ENCODE results near the gene RGL4. TPM values are rescaled to one million over a fixed set of nuclear protein-coding genes. Genes with fewer than 3 reads are reported as not detected.

The RGL4 gene
- total and polyA plus RNA-seq, 2 donors (not counting 1 experiment from before 2014, with no cell fraction given), result 0.81 to 2.7 TPM

- Histone ChIP-seq H3K4me2 (replicated peaks; ENCODE audit: low read depth, low read length, poor library complexity, severe bottlenecking) (no peak overlapping the region), H3K9ac (ENCODE audit: low read length) (no peak overlapping the region), H3K27ac (ENCODE audit: low read length in 2 of 2) (no peak overlapping the region), H3K4me1 (ENCODE audit: control insufficient read depth in 2 of 2, insufficient read depth in 2 of 2, low read length in 2 of 2) (no peaks in the 10 kb centered on the region), H3K4me3 (ENCODE audit: control extremely low read depth in 1 of 5, extremely low read depth in 1 of 5, insufficient read depth in 1 of 5, low read depth in 2 of 5, low read length in 4 of 5) (no peak overlapping the region), H4K20me1 (ENCODE audit: control insufficient read depth, insufficient read depth, low read length, poor library complexity, severe bottlenecking) (no peaks in the 10 kb centered on the region), H3K36me3 (replicated peaks in 1 of 2; ENCODE audit: control extremely low read depth in 1 of 2, control insufficient read depth in 1 of 2, extremely low read depth in 1 of 2, insufficient read depth in 2 of 2, low read length in 1 of 2) (peaks cover 0 to 15% of the 10 kb centered on the region in 2 experiments), H3K27me3 (replicated peaks in 1 of 4; ENCODE audit: control extremely low read depth in 1 of 4, control insufficient read depth in 3 of 4, insufficient read depth in 4 of 4, low read length in 3 of 4) (no peaks in the 10 kb centered on the region), H3K79me2 (ENCODE audit: control insufficient read depth, insufficient read depth, low read length) (no peaks in the 10 kb centered on the region), H2AFZ (ENCODE audit: insufficient read depth, low read depth, low read length, poor library complexity, severe bottlenecking) (no peak overlapping the region), H3K9me3 (ENCODE audit: control extremely low read depth in 1 of 3, control insufficient read depth in 2 of 3, insufficient read depth in 1 of 3, low read length in 2 of 3) (no peaks in the 10 kb centered on the region)
- ChIA-PET POLR2A (no interaction called here), CTCF (no interaction called here)
- no peaks in the 10 kb centered on the region for H3K9me3 Mint-ChIP-seq (ENCODE audit: insufficient read depth)
- 96% methylated on average over 10 of the region's 10 CpGs for WGBS (ENCODE audit: insufficient coverage)
- DNase-seq (no peak), ATAC-seq (ENCODE audit: low read depth) (no peak)
- H3K4me1 Mint-ChIP-seq, result peaks cover 2% of the 10 kb centered on the region
- intact Hi-C loops (cut with micrococcal nuclease), result no loop called here
- no peak for TF ChIP-seq EZH2 (IDR thresholded peaks at IDR 0.05; ENCODE audit: borderline replicate concordance, insufficient read depth, low read depth, low read length, poor library complexity, severe bottlenecking)
- TF ChIP-seq, protein P1, sequence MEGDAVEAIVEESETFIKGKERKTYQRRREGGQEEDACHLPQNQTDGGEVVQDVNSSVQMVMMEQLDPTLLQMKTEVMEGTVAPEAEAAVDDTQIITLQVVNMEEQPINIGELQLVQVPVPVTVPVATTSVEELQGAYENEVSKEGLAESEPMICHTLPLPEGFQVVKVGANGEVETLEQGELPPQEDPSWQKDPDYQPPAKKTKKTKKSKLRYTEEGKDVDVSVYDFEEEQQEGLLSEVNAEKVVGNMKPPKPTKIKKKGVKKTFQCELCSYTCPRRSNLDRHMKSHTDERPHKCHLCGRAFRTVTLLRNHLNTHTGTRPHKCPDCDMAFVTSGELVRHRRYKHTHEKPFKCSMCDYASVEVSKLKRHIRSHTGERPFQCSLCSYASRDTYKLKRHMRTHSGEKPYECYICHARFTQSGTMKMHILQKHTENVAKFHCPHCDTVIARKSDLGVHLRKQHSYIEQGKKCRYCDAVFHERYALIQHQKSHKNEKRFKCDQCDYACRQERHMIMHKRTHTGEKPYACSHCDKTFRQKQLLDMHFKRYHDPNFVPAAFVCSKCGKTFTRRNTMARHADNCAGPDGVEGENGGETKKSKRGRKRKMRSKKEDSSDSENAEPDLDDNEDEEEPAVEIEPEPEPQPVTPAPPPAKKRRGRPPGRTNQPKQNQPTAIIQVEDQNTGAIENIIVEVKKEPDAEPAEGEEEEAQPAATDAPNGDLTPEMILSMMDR (IDR thresholded peaks at IDR 0.05), result no peak
- H3K27me3 Mint-ChIP-seq, result no peaks in the 10 kb centered on the region
- no peak overlapping the region for H3K4me3 Mint-ChIP-seq
- no peak overlapping the region for H3K27ac Mint-ChIP-seq
These were observed 2.7 kb upstream of the RGL4 start for GRCh38 chr22:23688121-23688520.

- H3K79me2 ChIP-seq (ENCODE audit: control insufficient read depth, insufficient read depth, low read length), result no peaks in the 10 kb centered on the region
- no peaks in the 10 kb centered on the region for H3K27me3 ChIP-seq (replicated peaks in 1 of 4; ENCODE audit: control extremely low read depth in 1 of 4, control insufficient read depth in 3 of 4, insufficient read depth in 4 of 4, low read length in 3 of 4)
- H2AFZ ChIP-seq (ENCODE audit: insufficient read depth, low read depth, low read length, poor library complexity, severe bottlenecking), result no peak overlapping the region
- no peak overlapping the region for H3K4me3 ChIP-seq (ENCODE audit: control extremely low read depth in 1 of 5, extremely low read depth in 1 of 5, insufficient read depth in 1 of 5, low read depth in 2 of 5, low read length in 4 of 5)
- no peak overlapping the region for H3K9ac ChIP-seq (ENCODE audit: low read length)
- no peaks in the 10 kb centered on the region for H3K9me3 ChIP-seq (ENCODE audit: control extremely low read depth in 1 of 3, control insufficient read depth in 2 of 3, insufficient read depth in 1 of 3, low read length in 2 of 3)
- Mint-ChIP-seq H3K27ac (no peak overlapping the region), H3K4me1 (peaks cover 2% of the 10 kb centered on the region), H3K4me3 (no peak overlapping the region), H3K27me3 (no peaks in the 10 kb centered on the region), H3K9me3 (ENCODE audit: insufficient read depth) (no peaks in the 10 kb centered on the region)
- no peak for DNase-seq
- H3K36me3 ChIP-seq (replicated peaks in 1 of 2; ENCODE audit: control extremely low read depth in 1 of 2, control insufficient read depth in 1 of 2, extremely low read depth in 1 of 2, insufficient read depth in 2 of 2, low read length in 1 of 2), result peaks cover 0 to 17% of the 10 kb centered on the region in 2 experiments
- WGBS (ENCODE audit: insufficient coverage), result 91% methylated on average over 9 of the region's 9 CpGs
- H3K27ac ChIP-seq (ENCODE audit: low read length in 2 of 2), result no peak overlapping the region
- intact Hi-C loops (cut with micrococcal nuclease), result no loop called here
- CTCF ChIA-PET, result no interaction called here
- H4K20me1 ChIP-seq (ENCODE audit: control insufficient read depth, insufficient read depth, low read length, poor library complexity, severe bottlenecking), result no peaks in the 10 kb centered on the region
- POLR2A ChIA-PET, result no interaction called here
- no peak overlapping the region for H3K4me2 ChIP-seq (replicated peaks; ENCODE audit: low read depth, low read length, poor library complexity, severe bottlenecking)
- TF ChIP-seq, protein P1 (IDR thresholded peaks at IDR 0.05), result no peak
- TF ChIP-seq EZH2 (IDR thresholded peaks at IDR 0.05; ENCODE audit: borderline replicate concordance, insufficient read depth, low read depth, low read length, poor library complexity, severe bottlenecking), result no peak
- no peak for ATAC-seq (ENCODE audit: low read depth)
- H3K4me1 ChIP-seq (ENCODE audit: control insufficient read depth in 2 of 2, insufficient read depth in 2 of 2, low read length in 2 of 2), result no peaks in the 10 kb centered on the region
These were observed 2.2 kb upstream of the RGL4 start for GRCh38 chr22:23688571-23688970.

Data from B cell (primary cell).